Activated CD8-positive, alpha-beta memory T cell treated with anti-CD3 and anti-CD28 coated beads, Interleukin-2, amount 10 ng/mL, durations not matched to agents 7 days and 5 days (primary cell): Measurements from ENCODE around the gene JAML. TPM values are rescaled to one million over a fixed set of nuclear protein-coding genes. Genes with fewer than 3 reads are reported as not detected.

Experiments used
- ATAC-seq: fragments of 150-1000 bp; cut with Tn5 transposase; one replicate; pipeline ENCODE4 v1.10.0; 2021; ENCODE audit warnings: moderate library complexity
- CTCF ChIA-PET: fragments of 350-600 bp; sonication (Branson Sonifier 250); formaldehyde crosslinking; loops from one replicate; lab custom pipeline; 2021; ENCODE audit warnings: antibody characterized with exemption; lab: Charles Lee
- DNase-seq: peaks from one replicate; pipeline ENCODE4 v3.0.0-alpha.2; 2020
- H3K27ac Mint-ChIP-seq: one replicate; pipeline ENCODE4 v1.8.0; 2021; ENCODE audit warnings: mild to moderate bottlenecking, mixed read lengths
- H3K27me3 Mint-ChIP-seq: one replicate; pipeline ENCODE4 v1.8.0; 2021; ENCODE audit warnings: mixed read lengths
- H3K36me3 Mint-ChIP-seq: one replicate; pipeline ENCODE4 v1.8.0; 2021; ENCODE audit warnings: mild to moderate bottlenecking, mixed read lengths
- H3K4me1 Mint-ChIP-seq: one replicate; pipeline ENCODE4 v1.8.0; 2021; ENCODE audit warnings: mixed read lengths
- H3K4me3 Mint-ChIP-seq: one replicate; pipeline ENCODE4 v1.8.0; 2021; ENCODE audit warnings: mild to moderate bottlenecking, moderate library complexity, mixed read lengths
- H3K9me3 Mint-ChIP-seq: one replicate; pipeline ENCODE4 v1.8.0; 2022; ENCODE audit warnings: low read depth, mixed read lengths
- total RNA-seq, 2 experiments: library from RNA; stranded (reverse); gene quantifications; one replicate each; pipeline ENCODE4 v1.2.3, GENCODE V29; 2021

The JAML gene
- total RNA-seq, 2 experiments from 2014 or later, result 139 to 142 TPM

GRCh38 chr11:118175031-118175992 is 49.5 kb downstream of the JAML start:
- H3K27ac Mint-ChIP-seq, result no peak overlapping the region
- H3K9me3 Mint-ChIP-seq, result no peaks in the 10 kb centered on the region
- peaks cover 2% of the 10 kb centered on the region for H3K4me1 Mint-ChIP-seq
- H3K36me3 Mint-ChIP-seq, result no peaks in the 10 kb centered on the region
- DNase-seq, result no peak
- no peak for ATAC-seq
- CTCF ChIA-PET, result interaction anchor here (1.0 kb wide), 1 partner anchor 368 kb away, joined by 3 read pairs; no protein-coding TSS in a partner anchor
- peaks cover 15% of the 10 kb centered on the region for H3K27me3 Mint-ChIP-seq
- H3K4me3 Mint-ChIP-seq, result no peak overlapping the region

- no peak for ATAC-seq
- Mint-ChIP-seq H3K9me3 (no peaks in the 10 kb centered on the region), H3K27ac (no peak overlapping the region)
Measured at GRCh38 chr11:118174006-118174567, 50.7 kb downstream of the JAML start.

GRCh38 chr11:118172356-118172755 is 52.5 kb downstream of the JAML start:
- ATAC-seq (no peak), DNase-seq (no peak)
- peaks cover 2% of the 10 kb centered on the region for H3K4me1 Mint-ChIP-seq
- peaks cover 36% of the 10 kb centered on the region for H3K27me3 Mint-ChIP-seq
- CTCF ChIA-PET, result interaction anchor here (0.8 to 6.3 kb wide), 55 partner anchors 8 to 434 kb away, joined by 3 to 88 read pairs (median 5); partner anchors contain the start of genes ARCN1, CD3E, FXYD2 and MPZL2
- H3K36me3 Mint-ChIP-seq, result no peaks in the 10 kb centered on the region
- H3K27ac Mint-ChIP-seq, result no peak overlapping the region
- H3K4me3 Mint-ChIP-seq, result no peak overlapping the region
- H3K9me3 Mint-ChIP-seq, result no peaks in the 10 kb centered on the region

More at GRCh38 chr11:118174006-118174567, 50.7 kb downstream of the JAML start:
- no peaks in the 10 kb centered on the region for H3K36me3 Mint-ChIP-seq
- H3K4me3 Mint-ChIP-seq, result no peak overlapping the region
- peaks cover 2% of the 10 kb centered on the region for H3K4me1 Mint-ChIP-seq
- CTCF ChIA-PET, result interaction anchor here (1.0 to 6.3 kb wide), 5 partner anchors 16 to 366 kb away, joined by 3 to 88 read pairs (median 3); no protein-coding TSS in a partner anchor
- H3K27me3 Mint-ChIP-seq, result peaks cover 26% of the 10 kb centered on the region
- no peak for DNase-seq

GRCh38 chr11:118171269-118172062 is 53.3 kb downstream of the JAML start:
- CTCF ChIA-PET, result interaction anchor here (0.7 to 6.3 kb wide), 71 partner anchors 9 to 745 kb away, joined by 3 to 88 read pairs (median 4); partner anchors contain the start of genes ARCN1, CD3E, FXYD2 and MPZL2
- peaks cover 2% of the 10 kb centered on the region for H3K4me1 Mint-ChIP-seq
- H3K27me3 Mint-ChIP-seq, result peaks cover 38% of the 10 kb centered on the region
- H3K4me3 Mint-ChIP-seq, result no peak overlapping the region
- DNase-seq, result peak; percentile 77
- ATAC-seq, result peak; percentile 87
- H3K36me3 Mint-ChIP-seq, result no peaks in the 10 kb centered on the region
- no peak overlapping the region for H3K27ac Mint-ChIP-seq
- no peaks in the 10 kb centered on the region for H3K9me3 Mint-ChIP-seq

GRCh38 chr11:118170882-118171268 is 53.9 kb downstream of the JAML start:
- no peak overlapping the region for H3K27ac Mint-ChIP-seq
- H3K36me3 Mint-ChIP-seq, result no peaks in the 10 kb centered on the region
- DNase-seq (no peak), ATAC-seq (no peak)
- CTCF ChIA-PET, result interaction anchor here (0.7 to 6.3 kb wide), 59 partner anchors 10 to 745 kb away, joined by 3 to 88 read pairs (median 5); partner anchors contain the start of genes ARCN1, CD3E, FXYD2 and MPZL2
- H3K9me3 Mint-ChIP-seq, result no peaks in the 10 kb centered on the region
- H3K4me1 Mint-ChIP-seq, result peaks cover 2% of the 10 kb centered on the region
- no peak overlapping the region for H3K4me3 Mint-ChIP-seq
- H3K27me3 Mint-ChIP-seq, result peaks cover 32% of the 10 kb centered on the region

GRCh38 chr11:118170231-118170630 is 54.6 kb downstream of the JAML start:
- ATAC-seq (no peak), DNase-seq (no peak)
- H3K4me3 Mint-ChIP-seq, result no peak overlapping the region
- CTCF ChIA-PET, result interaction anchor here (0.8 to 6.3 kb wide), 14 partner anchors 11 to 744 kb away, joined by 3 to 88 read pairs (median 14); partner anchors contain the start of gene SCN4B
- H3K36me3 Mint-ChIP-seq, result no peaks in the 10 kb centered on the region
- no peak overlapping the region for H3K27ac Mint-ChIP-seq
- H3K27me3 Mint-ChIP-seq, result peaks cover 28% of the 10 kb centered on the region
- H3K4me1 Mint-ChIP-seq, result peaks cover 2% of the 10 kb centered on the region
- no peaks in the 10 kb centered on the region for H3K9me3 Mint-ChIP-seq

GRCh38 chr11:118169300-118170140 is 55.3 kb downstream of the JAML start:
- Mint-ChIP-seq H3K9me3 (no peaks in the 10 kb centered on the region), H3K27ac (no peak overlapping the region), H3K27me3 (peaks cover 28% of the 10 kb centered on the region), H3K4me3 (no peak overlapping the region), H3K36me3 (no peaks in the 10 kb centered on the region), H3K4me1 (peaks cover 2% of the 10 kb centered on the region)
- CTCF ChIA-PET, result interaction anchor here (0.8 to 6.3 kb wide), 8 partner anchors 8 to 362 kb away, joined by 3 to 88 read pairs (median 4); no protein-coding TSS in a partner anchor
- ATAC-seq (no peak), DNase-seq (no peak)

- H3K4me1 Mint-ChIP-seq, result peaks cover 2% of the 10 kb centered on the region
- CTCF ChIA-PET, result interaction anchor here (0.8 to 6.3 kb wide), 5 partner anchors 9 to 361 kb away, joined by 3 to 88 read pairs (median 4); no protein-coding TSS in a partner anchor
- no peak for DNase-seq
- no peak overlapping the region for H3K4me3 Mint-ChIP-seq
- H3K9me3 Mint-ChIP-seq, result no peaks in the 10 kb centered on the region
- H3K36me3 Mint-ChIP-seq, result no peaks in the 10 kb centered on the region
- peaks cover 31% of the 10 kb centered on the region for H3K27me3 Mint-ChIP-seq
- no peak overlapping the region for H3K27ac Mint-ChIP-seq
- ATAC-seq, result no peak
Measured at GRCh38 chr11:118168751-118169150, 56.1 kb downstream of the JAML start.

GRCh38 chr11:118168316-118168715 is 56.5 kb downstream of the JAML start:
- Mint-ChIP-seq H3K4me3 (no peak overlapping the region), H3K36me3 (no peaks in the 10 kb centered on the region), H3K4me1 (peaks cover 2% of the 10 kb centered on the region), H3K9me3 (no peaks in the 10 kb centered on the region), H3K27ac (no peak overlapping the region), H3K27me3 (peaks cover 35% of the 10 kb centered on the region)
- ATAC-seq, result no peak
- DNase-seq, result no peak
- CTCF ChIA-PET, result interaction anchor here (1.0 to 6.3 kb wide), 3 partner anchors 10 to 24 kb away, joined by 4 to 88 read pairs (median 6); no protein-coding TSS in a partner anchor

GRCh38 chr11:118167906-118168305 is 56.9 kb downstream of the JAML start:
- Mint-ChIP-seq H3K36me3 (no peaks in the 10 kb centered on the region), H3K4me3 (no peak overlapping the region), H3K4me1 (peaks cover 2% of the 10 kb centered on the region), H3K9me3 (no peaks in the 10 kb centered on the region), H3K27ac (no peak overlapping the region), H3K27me3 (peaks cover 39% of the 10 kb centered on the region)
- CTCF ChIA-PET, result interaction anchor here (1.1 to 2.0 kb wide), 2 partner anchors 12 to 23 kb away, joined by 4 to 6 read pairs; no protein-coding TSS in a partner anchor
- ATAC-seq, result no peak
- no peak for DNase-seq

- Mint-ChIP-seq H3K36me3 (no peaks in the 10 kb centered on the region), H3K4me1 (peaks cover 2% of the 10 kb centered on the region), H3K27me3 (peaks cover 44% of the 10 kb centered on the region), H3K4me3 (no peak overlapping the region), H3K27ac (no peak overlapping the region), H3K9me3 (no peaks in the 10 kb centered on the region)
- ATAC-seq (no peak), DNase-seq (no peak)
- CTCF ChIA-PET, result interaction anchor here (1.1 to 2.0 kb wide), 2 partner anchors 11 to 23 kb away, joined by 4 to 6 read pairs; no protein-coding TSS in a partner anchor
Measured at GRCh38 chr11:118167253-118167652, 57.6 kb downstream of the JAML start.
